ENCODE data around the gene VWA8. TPM values are rescaled to one million over a fixed set of nuclear protein-coding genes. Genes with fewer than 3 reads are reported as not detected.

The VWA8 gene
- total RNA-seq, 1 experiment from 2014 or later: 22.6 TPM

DNA sequence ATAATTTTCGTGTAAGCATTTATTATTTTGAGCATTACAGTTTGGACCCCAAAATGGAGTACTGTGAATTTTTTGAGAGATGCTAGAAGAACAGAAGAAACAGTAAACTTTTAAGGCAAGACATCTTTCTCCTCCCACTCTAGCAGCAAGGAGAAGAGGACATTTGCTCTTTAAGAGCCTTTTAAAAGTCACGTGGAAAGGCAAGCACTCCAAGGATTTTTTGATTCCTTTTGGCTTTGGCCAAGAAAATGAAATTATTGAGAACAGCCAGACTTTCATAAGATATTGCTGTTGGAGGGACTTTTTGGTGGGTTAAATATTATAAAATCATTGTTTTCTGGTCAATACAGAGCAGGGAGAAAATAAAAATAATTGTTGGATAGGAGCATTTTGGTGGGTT is 393.5 kb downstream of the VWA8 start:
- POLR2A ChIA-PET: no interaction called here
- ATAC-seq: no peak
- RAD21 ChIA-PET (ENCODE audit: low non-redundant PET in 1 of 2, low total read pairs in 2 of 2, uncharacterized antibody in 2 of 2, unreplicated experiment in 2 of 2): no interaction called here
- no peak for DNase-seq (ENCODE audit: low read depth, low spot score)
- no peak for TF ChIP-seq ZNF274 (IDR thresholded peaks at IDR 0.05; ENCODE audit: low read depth, low read length)
- TF ChIP-seq RAD21 (IDR thresholded peaks at IDR 0.05; ENCODE audit: low read depth): no peak
- TF ChIP-seq POLR2AphosphoS5 (IDR thresholded peaks at IDR 0.05; ENCODE audit: low read depth, low read length): no peak
- TF ChIP-seq, protein P1, sequence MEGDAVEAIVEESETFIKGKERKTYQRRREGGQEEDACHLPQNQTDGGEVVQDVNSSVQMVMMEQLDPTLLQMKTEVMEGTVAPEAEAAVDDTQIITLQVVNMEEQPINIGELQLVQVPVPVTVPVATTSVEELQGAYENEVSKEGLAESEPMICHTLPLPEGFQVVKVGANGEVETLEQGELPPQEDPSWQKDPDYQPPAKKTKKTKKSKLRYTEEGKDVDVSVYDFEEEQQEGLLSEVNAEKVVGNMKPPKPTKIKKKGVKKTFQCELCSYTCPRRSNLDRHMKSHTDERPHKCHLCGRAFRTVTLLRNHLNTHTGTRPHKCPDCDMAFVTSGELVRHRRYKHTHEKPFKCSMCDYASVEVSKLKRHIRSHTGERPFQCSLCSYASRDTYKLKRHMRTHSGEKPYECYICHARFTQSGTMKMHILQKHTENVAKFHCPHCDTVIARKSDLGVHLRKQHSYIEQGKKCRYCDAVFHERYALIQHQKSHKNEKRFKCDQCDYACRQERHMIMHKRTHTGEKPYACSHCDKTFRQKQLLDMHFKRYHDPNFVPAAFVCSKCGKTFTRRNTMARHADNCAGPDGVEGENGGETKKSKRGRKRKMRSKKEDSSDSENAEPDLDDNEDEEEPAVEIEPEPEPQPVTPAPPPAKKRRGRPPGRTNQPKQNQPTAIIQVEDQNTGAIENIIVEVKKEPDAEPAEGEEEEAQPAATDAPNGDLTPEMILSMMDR (IDR thresholded peaks at IDR 0.05 in 2 of 3, conservative IDR thresholded peaks at IDR 0.05 in 1 of 3; ENCODE audit: borderline replicate concordance in 1 of 3, insufficient read depth in 1 of 3, low read depth in 2 of 3, low read length in 2 of 3): no peak
- no peak for TF ChIP-seq FOSL1 (IDR thresholded peaks at IDR 0.05; ENCODE audit: low read depth)
- CTCF ChIA-PET: no interaction called here
- intact Hi-C loops (cut with micrococcal nuclease): no loop called here
- Histone ChIP-seq H3K9me2 (ENCODE audit: insufficient read depth) (no peaks in the 10 kb centered on the region), H3K27ac (ENCODE audit: low read depth, low read length) (no peak overlapping the region), H3K4me1 (ENCODE audit: control insufficient read depth in 1 of 2, insufficient read depth in 2 of 2, low read length in 2 of 2) (peaks cover 3 to 13% of the 10 kb centered on the region in 2 experiments; a peak in 2 of 4 replicates), H2AFZ (ENCODE audit: low read depth, low read length, poor library complexity, severe bottlenecking) (no peak overlapping the region), H3K79me2 (ENCODE audit: insufficient read depth, low read length) (no peaks in the 10 kb centered on the region), H3K4me2 (ENCODE audit: low read length) (no peak overlapping the region), H3K36me3 (ENCODE audit: control insufficient read depth in 1 of 2, insufficient read depth in 2 of 2, low read length in 2 of 2) (no peaks in the 10 kb centered on the region), H4K20me1 (ENCODE audit: insufficient read depth) (no peaks in the 10 kb centered on the region), H3K9me3 (ENCODE audit: control insufficient read depth in 1 of 2, insufficient read depth in 1 of 2, low read depth in 1 of 2, low read length in 2 of 2) (no peaks in the 10 kb centered on the region), H3K4me3 (replicated peaks in 1 of 2; ENCODE audit: low read depth in 1 of 2, low read length in 2 of 2) (no peak overlapping the region), H3K9ac (ENCODE audit: low read length) (no peak overlapping the region), H3K27me3 (ENCODE audit: insufficient read depth, low read length) (no peaks in the 10 kb centered on the region)
- BruUV-seq (replicated peaks): no TSS peak

DNA sequence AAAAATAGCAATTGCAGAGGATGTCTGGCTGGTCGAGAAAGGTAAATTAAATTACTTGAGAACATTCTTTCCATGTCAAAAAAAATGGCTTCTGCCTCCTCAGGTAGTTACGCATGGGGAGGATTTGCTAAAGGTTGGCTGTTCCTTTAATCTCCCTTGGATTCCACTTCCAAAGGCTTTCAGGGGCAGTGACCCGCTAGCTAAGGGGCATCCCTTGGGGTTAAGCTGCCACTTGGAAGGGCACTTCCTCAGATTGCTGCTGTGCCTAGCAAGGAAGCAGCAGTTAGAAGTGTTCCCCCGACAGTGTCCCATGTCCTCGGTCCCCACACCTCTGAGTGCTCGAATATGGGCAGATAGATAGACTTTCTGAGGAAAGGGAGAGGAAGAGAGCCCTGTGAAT is 395.1 kb downstream of the VWA8 start:
- H3K27me3 ChIP-seq (ENCODE audit: insufficient read depth, low read length): no peaks in the 10 kb centered on the region
- ChIA-PET RAD21 (ENCODE audit: low non-redundant PET in 1 of 2, low total read pairs in 2 of 2, uncharacterized antibody in 2 of 2, unreplicated experiment in 2 of 2) (no interaction called here), CTCF (no interaction called here), POLR2A (no interaction called here)
- H3K79me2 ChIP-seq (ENCODE audit: insufficient read depth, low read length): no peaks in the 10 kb centered on the region
- no peak overlapping the region for H3K4me3 ChIP-seq (replicated peaks in 1 of 2; ENCODE audit: low read depth in 1 of 2, low read length in 2 of 2)
- H3K27ac ChIP-seq (ENCODE audit: low read depth, low read length): no peak overlapping the region
- no peak overlapping the region for H2AFZ ChIP-seq (ENCODE audit: low read depth, low read length, poor library complexity, severe bottlenecking)
- H3K9me3 ChIP-seq (ENCODE audit: control insufficient read depth in 1 of 2, insufficient read depth in 1 of 2, low read depth in 1 of 2, low read length in 2 of 2): no peaks in the 10 kb centered on the region
- no peaks in the 10 kb centered on the region for H4K20me1 ChIP-seq (ENCODE audit: insufficient read depth)
- ATAC-seq (no peak), DNase-seq (ENCODE audit: low read depth, low spot score) (no peak)
- no peaks in the 10 kb centered on the region for H3K36me3 ChIP-seq (ENCODE audit: control insufficient read depth in 1 of 2, insufficient read depth in 2 of 2, low read length in 2 of 2)
- intact Hi-C loops (cut with micrococcal nuclease): no loop called here
- no TSS peak for BruUV-seq (replicated peaks)
- H3K9me2 ChIP-seq (ENCODE audit: insufficient read depth): no peaks in the 10 kb centered on the region
- no peak overlapping the region for H3K4me2 ChIP-seq (ENCODE audit: low read length)
- peaks cover 3 to 16% of the 10 kb centered on the region in 2 experiments; a peak in 2 of 4 replicates for H3K4me1 ChIP-seq (ENCODE audit: control insufficient read depth in 1 of 2, insufficient read depth in 2 of 2, low read length in 2 of 2)
- no peak overlapping the region for H3K9ac ChIP-seq (ENCODE audit: low read length)
- TF ChIP-seq, protein P2, sequence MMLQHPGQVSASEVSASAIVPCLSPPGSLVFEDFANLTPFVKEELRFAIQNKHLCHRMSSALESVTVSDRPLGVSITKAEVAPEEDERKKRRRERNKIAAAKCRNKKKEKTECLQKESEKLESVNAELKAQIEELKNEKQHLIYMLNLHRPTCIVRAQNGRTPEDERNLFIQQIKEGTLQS (IDR thresholded peaks at IDR 0.05): no peak
- no peak for TF ChIP-seq CEBPB (IDR thresholded peaks at IDR 0.05; ENCODE audit: low read depth)
- TF ChIP-seq, protein P3, sequence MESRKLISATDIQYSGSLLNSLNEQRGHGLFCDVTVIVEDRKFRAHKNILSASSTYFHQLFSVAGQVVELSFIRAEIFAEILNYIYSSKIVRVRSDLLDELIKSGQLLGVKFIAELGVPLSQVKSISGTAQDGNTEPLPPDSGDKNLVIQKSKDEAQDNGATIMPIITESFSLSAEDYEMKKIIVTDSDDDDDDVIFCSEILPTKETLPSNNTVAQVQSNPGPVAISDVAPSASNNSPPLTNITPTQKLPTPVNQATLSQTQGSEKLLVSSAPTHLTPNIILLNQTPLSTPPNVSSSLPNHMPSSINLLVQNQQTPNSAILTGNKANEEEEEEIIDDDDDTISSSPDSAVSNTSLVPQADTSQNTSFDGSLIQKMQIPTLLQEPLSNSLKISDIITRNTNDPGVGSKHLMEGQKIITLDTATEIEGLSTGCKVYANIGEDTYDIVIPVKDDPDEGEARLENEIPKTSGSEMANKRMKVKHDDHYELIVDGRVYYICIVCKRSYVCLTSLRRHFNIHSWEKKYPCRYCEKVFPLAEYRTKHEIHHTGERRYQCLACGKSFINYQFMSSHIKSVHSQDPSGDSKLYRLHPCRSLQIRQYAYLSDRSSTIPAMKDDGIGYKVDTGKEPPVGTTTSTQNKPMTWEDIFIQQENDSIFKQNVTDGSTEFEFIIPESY (IDR thresholded peaks at IDR 0.05; ENCODE audit: extremely low read depth, insufficient replicate concordance, low read length): no peak
- TF ChIP-seq, protein P4, sequence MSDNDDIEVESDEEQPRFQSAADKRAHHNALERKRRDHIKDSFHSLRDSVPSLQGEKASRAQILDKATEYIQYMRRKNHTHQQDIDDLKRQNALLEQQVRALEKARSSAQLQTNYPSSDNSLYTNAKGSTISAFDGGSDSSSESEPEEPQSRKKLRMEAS (IDR thresholded peaks at IDR 0.05): no peak
- TF ChIP-seq TCF7L2 (IDR thresholded peaks at IDR 0.05; ENCODE audit: borderline replicate concordance, extremely low read depth, insufficient read depth, insufficient read length): no peak
- no peak for TF ChIP-seq ZNF274 (IDR thresholded peaks at IDR 0.05; ENCODE audit: low read depth, low read length)
- no peak for TF ChIP-seq EZH2 (IDR thresholded peaks at IDR 0.05)
- TF ChIP-seq SIN3A (IDR thresholded peaks at IDR 0.05; ENCODE audit: low read depth): no peak
- no peak for TF ChIP-seq SP1 (IDR thresholded peaks at IDR 0.05; ENCODE audit: low read depth)
- no peak for TF ChIP-seq FOSL1 (IDR thresholded peaks at IDR 0.05; ENCODE audit: low read depth)
- TF ChIP-seq CBX3 (IDR thresholded peaks at IDR 0.05; ENCODE audit: low read depth): no peak
- TF ChIP-seq EGR1 (IDR thresholded peaks at IDR 0.05; ENCODE audit: low read depth): no peak
- no peak for TF ChIP-seq RAD21 (IDR thresholded peaks at IDR 0.05; ENCODE audit: low read depth)
- no peak for TF ChIP-seq YY1 (IDR thresholded peaks at IDR 0.05; ENCODE audit: extremely low read depth, insufficient replicate concordance, low read depth, low read length)
- no peak for TF ChIP-seq SRF (IDR thresholded peaks at IDR 0.05; ENCODE audit: low read depth)
- no peak for TF ChIP-seq ZFX (IDR thresholded peaks at IDR 0.05)

Data from HCT116 (cell line).